Measurements from ENCODE around the gene CST11.

- TF ChIP-seq CTCF (IDR thresholded peaks at IDR 0.05), result no peak
- no peak for TF ChIP-seq POLR2A (IDR thresholded peaks at IDR 0.05)
Measured at GRCh38 chr20:23404196-23404595, 48.5 kb downstream of the CST11 start.

All from lower leg skin (tissue), 3 donors.